ENCODE measurements around the gene PACSIN3. TPM values are rescaled to one million over a fixed set of nuclear protein-coding genes. Genes with fewer than 3 reads are reported as not detected.

Gene PACSIN3
- total and polyA plus RNA-seq, 2 of the 13 experiments (the other 11 are each of a cell fraction or from before 2014, with no cell fraction given): 47.9 to 93.3 TPM

- TF ChIP-seq, protein P1, sequence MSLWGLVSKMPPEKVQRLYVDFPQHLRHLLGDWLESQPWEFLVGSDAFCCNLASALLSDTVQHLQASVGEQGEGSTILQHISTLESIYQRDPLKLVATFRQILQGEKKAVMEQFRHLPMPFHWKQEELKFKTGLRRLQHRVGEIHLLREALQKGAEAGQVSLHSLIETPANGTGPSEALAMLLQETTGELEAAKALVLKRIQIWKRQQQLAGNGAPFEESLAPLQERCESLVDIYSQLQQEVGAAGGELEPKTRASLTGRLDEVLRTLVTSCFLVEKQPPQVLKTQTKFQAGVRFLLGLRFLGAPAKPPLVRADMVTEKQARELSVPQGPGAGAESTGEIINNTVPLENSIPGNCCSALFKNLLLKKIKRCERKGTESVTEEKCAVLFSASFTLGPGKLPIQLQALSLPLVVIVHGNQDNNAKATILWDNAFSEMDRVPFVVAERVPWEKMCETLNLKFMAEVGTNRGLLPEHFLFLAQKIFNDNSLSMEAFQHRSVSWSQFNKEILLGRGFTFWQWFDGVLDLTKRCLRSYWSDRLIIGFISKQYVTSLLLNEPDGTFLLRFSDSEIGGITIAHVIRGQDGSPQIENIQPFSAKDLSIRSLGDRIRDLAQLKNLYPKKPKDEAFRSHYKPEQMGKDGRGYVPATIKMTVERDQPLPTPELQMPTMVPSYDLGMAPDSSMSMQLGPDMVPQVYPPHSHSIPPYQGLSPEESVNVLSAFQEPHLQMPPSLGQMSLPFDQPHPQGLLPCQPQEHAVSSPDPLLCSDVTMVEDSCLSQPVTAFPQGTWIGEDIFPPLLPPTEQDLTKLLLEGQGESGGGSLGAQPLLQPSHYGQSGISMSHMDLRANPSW (CRISPR knock-in tag; IDR thresholded peaks at IDR 0.05; ENCODE audit: borderline replicate concordance): no peak
- no peak for TF ChIP-seq ZNF18 (CRISPR knock-in tag; IDR thresholded peaks at IDR 0.05; ENCODE audit: insufficient replicate concordance)
- TF ChIP-seq ISX (CRISPR knock-in tag; conservative IDR thresholded peaks at IDR 0.05): no peak
- no peak for TF ChIP-seq ESRRA (CRISPR knock-in tag; IDR thresholded peaks at IDR 0.05; ENCODE audit: low read depth)
- TF ChIP-seq EEA1 (CRISPR knock-in tag; IDR thresholded peaks at IDR 0.05; ENCODE audit: borderline replicate concordance): no peak
- TF ChIP-seq ZNF331 (CRISPR knock-in tag; IDR thresholded peaks at IDR 0.05): peak; percentile 49; the same call in 1 of the 2 replicates
- no peak for TF ChIP-seq ZNF546 (CRISPR knock-in tag; conservative IDR thresholded peaks at IDR 0.05)
- no peak for TF ChIP-seq PLRG1 (conservative IDR thresholded peaks at IDR 0.05)
- TF ChIP-seq ZNF30 (CRISPR knock-in tag; IDR thresholded peaks at IDR 0.05): no peak
- TF ChIP-seq HOXA9 (CRISPR knock-in tag; IDR thresholded peaks at IDR 0.05; ENCODE audit: borderline replicate concordance): no peak
- TF ChIP-seq SOX13 (IDR thresholded peaks at IDR 0.05): no peak
- no peak for TF ChIP-seq SOX13 (CRISPR knock-in tag; conservative IDR thresholded peaks at IDR 0.05 in 1 of 2, IDR thresholded peaks at IDR 0.05 in 1 of 2)
- TF ChIP-seq ZNF296 (CRISPR knock-in tag; conservative IDR thresholded peaks at IDR 0.05): no peak
- TF ChIP-seq, protein P2, sequence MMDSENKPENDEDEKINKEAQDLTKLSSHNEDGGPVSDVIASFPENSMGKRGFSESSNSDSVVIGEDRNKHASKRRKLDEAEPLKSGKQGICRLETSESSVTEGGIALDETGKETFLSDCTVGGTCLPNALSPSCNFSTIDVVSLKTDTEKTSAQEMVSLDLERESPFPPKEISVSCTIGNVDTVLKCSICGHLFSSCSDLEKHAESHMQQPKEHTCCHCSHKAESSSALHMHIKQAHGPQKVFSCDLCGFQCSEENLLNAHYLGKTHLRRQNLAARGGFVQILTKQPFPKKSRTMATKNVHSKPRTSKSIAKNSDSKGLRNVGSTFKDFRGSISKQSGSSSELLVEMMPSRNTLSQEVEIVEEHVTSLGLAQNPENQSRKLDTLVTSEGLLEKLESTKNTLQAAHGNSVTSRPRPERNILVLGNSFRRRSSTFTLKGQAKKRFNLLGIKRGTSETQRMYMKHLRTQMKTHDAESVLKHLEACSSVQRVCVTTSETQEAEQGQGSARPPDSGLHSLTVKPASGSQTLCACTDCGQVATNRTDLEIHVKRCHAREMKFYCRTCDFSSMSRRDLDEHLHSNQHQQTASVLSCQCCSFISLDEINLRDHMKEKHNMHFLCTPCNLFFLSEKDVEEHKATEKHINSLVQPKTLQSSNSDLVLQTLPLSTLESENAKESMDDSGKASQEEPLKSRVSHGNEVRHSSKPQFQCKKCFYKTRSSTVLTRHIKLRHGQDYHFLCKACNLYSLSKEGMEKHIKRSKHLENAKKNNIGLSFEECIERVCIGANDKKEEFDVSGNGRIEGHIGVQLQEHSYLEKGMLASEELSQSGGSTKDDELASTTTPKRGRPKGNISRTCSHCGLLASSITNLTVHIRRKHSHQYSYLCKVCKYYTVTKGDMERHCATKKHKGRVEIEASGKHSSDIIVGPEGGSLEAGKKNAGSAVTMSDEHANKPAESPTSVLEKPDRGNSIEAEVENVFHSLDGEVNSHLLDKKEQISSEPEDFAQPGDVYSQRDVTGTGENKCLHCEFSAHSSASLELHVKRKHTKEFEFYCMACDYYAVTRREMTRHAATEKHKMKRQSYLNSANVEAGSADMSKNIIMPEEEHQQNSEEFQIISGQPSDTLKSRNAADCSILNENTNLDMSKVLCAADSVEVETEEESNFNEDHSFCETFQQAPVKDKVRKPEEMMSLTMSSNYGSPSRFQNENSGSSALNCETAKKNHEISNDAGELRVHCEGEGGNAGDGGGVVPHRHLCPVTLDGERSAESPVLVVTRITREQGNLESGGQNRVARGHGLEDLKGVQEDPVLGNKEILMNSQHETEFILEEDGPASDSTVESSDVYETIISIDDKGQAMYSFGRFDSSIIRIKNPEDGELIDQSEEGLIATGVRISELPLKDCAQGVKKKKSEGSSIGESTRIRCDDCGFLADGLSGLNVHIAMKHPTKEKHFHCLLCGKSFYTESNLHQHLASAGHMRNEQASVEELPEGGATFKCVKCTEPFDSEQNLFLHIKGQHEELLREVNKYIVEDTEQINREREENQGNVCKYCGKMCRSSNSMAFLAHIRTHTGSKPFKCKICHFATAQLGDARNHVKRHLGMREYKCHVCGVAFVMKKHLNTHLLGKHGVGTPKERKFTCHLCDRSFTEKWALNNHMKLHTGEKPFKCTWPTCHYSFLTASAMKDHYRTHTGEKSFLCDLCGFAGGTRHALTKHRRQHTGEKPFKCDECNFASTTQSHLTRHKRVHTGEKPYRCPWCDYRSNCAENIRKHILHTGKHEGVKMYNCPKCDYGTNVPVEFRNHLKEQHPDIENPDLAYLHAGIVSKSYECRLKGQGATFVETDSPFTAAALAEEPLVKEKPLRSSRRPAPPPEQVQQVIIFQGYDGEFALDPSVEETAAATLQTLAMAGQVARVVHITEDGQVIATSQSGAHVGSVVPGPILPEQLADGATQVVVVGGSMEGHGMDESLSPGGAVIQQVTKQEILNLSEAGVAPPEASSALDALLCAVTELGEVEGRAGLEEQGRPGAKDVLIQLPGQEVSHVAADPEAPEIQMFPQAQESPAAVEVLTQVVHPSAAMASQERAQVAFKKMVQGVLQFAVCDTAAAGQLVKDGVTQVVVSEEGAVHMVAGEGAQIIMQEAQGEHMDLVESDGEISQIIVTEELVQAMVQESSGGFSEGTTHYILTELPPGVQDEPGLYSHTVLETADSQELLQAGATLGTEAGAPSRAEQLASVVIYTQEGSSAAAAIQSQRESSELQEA (CRISPR knock-in tag; IDR thresholded peaks at IDR 0.05; ENCODE audit: not compliant biosample characterization): no peak
- TF ChIP-seq ZNF772 (CRISPR knock-in tag; IDR thresholded peaks at IDR 0.05): no peak
- TF ChIP-seq PHF5A (CRISPR knock-in tag; IDR thresholded peaks at IDR 0.05; ENCODE audit: low read depth, unreplicated experiment): no peak
Measured at GRCh38 chr11:47152953-47153950, 33.0 kb downstream of the PACSIN3 start (continued).
